GM12864 (cell line): Measurements from ENCODE around the gene SLC25A45.

Experiments used
- DNase-seq: peaks from one replicate; pipeline ENCODE4 v3.0.0-alpha.2; 2011; ENCODE audit warnings: low read depth
- H3K4me3 ChIP-seq: 2 replicates; pipeline ENCODE4 v1.5.1; 2011; ENCODE audit warnings: mild to moderate bottlenecking, low read depth, low read length, control low read depth
- TF ChIP-seq, protein P1 (sequence below): IDR thresholded peaks from 2 replicates; pipeline ENCODE4 v1.5.1; 2011; ENCODE audit warnings: low read depth, mild to moderate bottlenecking, moderate library complexity, low read length, control low read depth, inconsistent platforms; ENCODE audit errors: missing control alignments

SLC25A45 gene

DNA sequence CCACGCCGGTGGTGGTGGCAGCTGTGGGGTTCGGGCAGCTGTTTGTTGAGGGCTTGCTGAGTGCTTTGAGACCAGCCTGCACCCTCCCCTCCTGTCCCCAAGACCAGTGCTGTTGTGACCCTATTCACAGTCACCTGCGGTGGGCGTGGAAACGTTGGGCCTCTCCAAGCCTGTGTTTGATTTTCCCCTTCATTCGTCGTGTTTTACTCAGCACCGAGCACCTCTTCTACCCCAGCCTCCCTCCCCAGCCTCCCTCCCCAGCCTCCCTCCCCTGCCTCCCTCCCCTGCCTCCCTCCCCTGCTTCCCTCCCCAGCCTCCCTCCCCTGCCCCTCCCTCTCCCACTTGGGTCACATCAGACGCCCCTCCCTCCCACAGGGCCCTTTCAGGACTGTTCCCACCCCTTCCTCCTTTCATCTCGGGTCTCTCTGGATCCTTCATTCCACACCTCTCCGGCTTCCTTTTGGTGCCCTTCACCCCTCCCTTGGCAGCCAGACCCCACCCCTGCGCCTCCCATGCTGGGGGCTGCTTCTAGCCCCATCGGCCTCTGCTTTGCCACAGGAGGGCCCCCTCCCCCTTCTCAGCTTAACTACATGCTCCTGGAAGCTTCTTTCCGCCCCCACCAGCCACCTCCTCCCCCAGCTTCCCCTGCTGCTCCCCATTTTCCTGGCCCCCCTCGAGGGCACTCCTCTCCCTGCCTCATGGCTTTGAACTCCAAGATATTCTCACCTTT lies 18.8 kb upstream of the SLC25A45 start:
- TF ChIP-seq, protein P1, sequence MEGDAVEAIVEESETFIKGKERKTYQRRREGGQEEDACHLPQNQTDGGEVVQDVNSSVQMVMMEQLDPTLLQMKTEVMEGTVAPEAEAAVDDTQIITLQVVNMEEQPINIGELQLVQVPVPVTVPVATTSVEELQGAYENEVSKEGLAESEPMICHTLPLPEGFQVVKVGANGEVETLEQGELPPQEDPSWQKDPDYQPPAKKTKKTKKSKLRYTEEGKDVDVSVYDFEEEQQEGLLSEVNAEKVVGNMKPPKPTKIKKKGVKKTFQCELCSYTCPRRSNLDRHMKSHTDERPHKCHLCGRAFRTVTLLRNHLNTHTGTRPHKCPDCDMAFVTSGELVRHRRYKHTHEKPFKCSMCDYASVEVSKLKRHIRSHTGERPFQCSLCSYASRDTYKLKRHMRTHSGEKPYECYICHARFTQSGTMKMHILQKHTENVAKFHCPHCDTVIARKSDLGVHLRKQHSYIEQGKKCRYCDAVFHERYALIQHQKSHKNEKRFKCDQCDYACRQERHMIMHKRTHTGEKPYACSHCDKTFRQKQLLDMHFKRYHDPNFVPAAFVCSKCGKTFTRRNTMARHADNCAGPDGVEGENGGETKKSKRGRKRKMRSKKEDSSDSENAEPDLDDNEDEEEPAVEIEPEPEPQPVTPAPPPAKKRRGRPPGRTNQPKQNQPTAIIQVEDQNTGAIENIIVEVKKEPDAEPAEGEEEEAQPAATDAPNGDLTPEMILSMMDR = no peak
- DNase-seq = no peak
- no peak overlapping the region for H3K4me3 ChIP-seq

DNA sequence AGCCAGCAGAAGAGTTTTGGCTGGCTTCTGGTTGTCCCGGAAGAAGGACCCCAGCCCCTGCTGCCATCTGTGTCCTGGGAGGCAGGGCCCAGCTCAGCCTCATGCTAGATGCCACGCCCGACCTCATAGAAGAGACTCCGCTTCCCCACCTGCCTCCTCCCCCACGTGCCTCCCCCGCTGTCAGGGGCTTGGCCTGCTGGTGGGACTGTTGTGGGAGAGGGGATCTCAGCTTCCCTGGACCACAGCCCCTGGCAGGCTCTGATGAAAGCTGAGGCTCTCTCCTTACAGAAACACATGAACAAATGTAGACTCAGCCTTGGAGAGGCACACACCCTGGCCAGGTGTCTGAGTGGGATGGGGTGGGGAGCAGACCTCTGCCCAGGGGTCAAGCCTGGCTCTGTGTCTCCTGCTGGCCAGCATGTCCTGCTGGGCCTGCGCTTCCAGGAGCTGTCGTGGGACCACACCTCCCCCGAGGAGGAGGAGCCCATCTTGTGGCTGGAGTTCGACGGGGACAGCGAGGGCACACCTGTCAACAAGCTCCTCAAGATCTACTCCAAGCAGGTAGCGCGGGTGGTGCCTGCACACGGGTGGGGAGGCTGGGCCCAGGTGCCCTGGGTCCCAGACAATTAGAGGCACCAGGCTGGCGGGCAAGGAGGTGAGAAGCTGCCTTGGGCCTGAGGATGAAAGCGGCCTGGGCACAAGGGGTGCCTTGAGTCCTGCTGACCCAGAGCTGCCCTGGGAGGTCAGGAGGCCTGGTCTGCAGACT lies 18.0 kb upstream of the SLC25A45 start:
- TF ChIP-seq, protein P1 = no peak

DNA sequence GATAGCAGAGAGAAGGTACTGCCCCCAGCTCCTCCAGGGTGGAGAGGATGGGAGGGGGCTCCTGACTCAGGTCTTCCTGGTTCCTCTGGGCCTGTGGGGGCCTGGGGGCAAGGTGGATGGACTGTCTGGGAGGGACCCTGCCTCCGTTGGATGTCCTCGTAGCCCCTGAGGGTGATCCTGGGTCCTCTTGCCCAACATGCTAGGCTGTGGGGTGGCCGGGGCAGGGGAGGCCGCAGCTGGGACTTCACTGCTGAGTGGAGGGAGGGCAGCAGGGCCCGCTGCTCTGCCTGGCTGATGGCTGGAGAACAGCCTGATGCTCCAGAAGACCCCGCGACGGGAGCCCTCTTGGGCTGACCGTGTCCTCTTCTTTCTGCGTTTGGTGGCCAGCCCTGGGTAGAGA lies 17.4 kb upstream of the SLC25A45 start:
- DNase-seq = no peak
- no peak overlapping the region for H3K4me3 ChIP-seq
- TF ChIP-seq, protein P1 = no peak

More for the DNA sequence above, 18.0 kb upstream of the SLC25A45 start:
- H3K4me3 ChIP-seq = no peak overlapping the region
- DNase-seq = no peak

DNA sequence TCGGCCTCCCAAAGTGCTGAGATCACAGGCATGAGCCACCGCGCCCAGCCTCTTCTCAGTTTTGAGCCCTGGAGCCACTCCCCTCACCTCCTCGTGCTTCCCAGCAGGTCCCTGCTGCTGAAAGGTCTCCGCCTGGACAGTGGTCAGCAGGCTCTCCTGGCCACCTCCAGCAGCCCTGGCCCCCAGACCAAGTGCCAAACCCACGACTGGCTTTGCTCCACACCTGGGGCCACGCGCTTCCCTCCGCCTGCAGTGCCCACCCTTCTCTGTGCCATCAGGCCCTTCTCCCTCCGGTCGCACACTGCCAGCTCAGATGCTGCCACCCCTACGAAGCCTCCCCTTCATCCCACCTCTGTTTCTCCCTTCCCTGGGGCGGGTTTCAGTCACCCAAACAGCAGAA lies 16.8 kb upstream of the SLC25A45 start:
- no peak for DNase-seq
- H3K4me3 ChIP-seq = no peak overlapping the region
- TF ChIP-seq, protein P1 = no peak

DNA sequence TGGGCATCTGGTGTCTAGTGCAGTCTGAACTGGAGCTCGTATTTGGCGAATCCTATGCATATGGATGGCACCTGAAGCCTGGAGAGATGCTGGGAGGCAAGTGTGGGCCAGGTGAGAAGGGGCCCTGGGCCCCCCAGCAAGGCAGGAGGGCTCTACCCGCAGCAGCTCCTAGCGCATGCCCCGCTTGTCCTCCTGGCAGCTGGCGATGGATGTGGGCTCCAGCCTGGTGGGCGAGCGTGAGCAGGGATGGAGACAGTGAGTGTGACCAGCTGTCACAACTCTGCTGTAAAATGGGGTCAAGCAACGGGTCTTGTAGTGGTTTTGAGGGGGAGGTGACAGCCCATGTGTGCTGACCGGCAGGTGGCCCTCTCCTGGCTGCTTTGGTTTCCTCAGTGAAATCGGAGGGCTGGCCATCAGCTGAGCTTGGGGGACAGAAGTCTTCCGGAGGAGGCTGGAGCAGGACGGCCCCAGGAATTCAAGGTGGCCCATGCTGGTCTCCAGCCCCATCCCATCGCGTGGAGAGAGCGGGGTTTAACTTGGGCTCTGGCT lies 16.0 kb upstream of the SLC25A45 start:
- no peak for DNase-seq

DNA sequence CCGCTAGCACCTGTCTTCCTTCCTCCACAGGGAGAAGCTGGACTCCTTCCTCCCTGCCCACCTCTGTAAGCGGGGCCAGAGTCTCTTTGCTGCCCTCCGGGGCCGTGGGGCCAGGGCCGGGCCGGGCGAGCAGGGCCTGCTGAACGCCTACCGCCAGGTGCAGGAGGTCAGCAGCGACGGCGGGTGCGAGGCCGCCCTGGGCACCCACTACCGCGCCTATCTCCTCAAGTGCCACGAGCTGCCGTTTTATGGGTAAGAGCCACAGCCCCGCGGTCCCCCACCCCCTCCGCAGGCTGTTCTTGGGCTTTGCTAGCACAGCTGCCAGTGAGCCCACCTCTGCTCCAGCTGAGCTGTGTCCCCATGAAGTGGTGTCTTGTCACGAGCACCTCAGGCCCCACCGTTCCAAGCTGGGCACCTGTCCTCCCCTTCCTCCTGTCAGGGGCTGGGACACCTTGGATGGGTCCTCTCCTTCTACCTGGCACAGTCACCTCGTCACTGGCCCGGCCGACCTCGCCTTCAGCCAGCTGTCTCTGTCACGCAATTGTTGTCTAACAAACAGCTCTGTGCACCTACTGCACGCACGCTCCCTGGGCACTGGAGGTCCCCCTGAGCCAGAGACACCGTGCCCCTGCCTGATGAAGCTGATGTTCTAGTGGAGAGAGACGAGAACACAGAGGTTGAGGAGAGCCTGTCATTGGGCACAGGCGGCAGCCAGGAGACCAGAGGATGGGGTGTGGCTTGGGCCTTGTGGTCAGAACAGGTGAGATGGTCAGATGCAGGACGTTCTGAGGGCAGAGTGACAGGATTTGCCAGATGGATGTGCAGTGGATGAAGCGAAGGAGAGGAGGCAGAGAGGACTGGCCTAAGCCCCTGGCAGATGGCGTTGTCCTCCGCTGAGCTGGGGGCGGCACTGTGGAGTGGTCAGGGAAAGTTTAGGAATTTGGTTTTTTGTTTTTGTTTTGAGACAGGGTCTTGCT lies 14.6 kb upstream of the SLC25A45 start:
- TF ChIP-seq, protein P1 = no peak
- H3K4me3 ChIP-seq = no peak overlapping the region
- DNase-seq = no peak

More for the DNA sequence above, 16.0 kb upstream of the SLC25A45 start:
- no peak overlapping the region for H3K4me3 ChIP-seq
- TF ChIP-seq, protein P1 = no peak
